Activated CD8-positive, alpha-beta T cell treated with anti-CD3 and anti-CD28 coated beads, Interleukin-2, amount 10 ng/mL, durations not matched to agents 7 days and 5 days (primary cell): ENCODE data around the gene ZMPSTE24. TPM values are rescaled to one million over a fixed set of nuclear protein-coding genes. Genes with fewer than 3 reads are reported as not detected.

Source experiments
- total RNA-seq, 2 experiments: library from RNA; stranded (reverse); gene quantifications; one replicate each; pipeline ENCODE4 v1.2.3, GENCODE V29; 2021

The ZMPSTE24 gene
- total RNA-seq, 2 experiments from 2014 or later, result 28.9 to 29.8 TPM

Other genes starting within 250 kb of the ZMPSTE24 start
- 100 to 1,000 TPM; 805 to 847 TPM for gene CAP1, start 217.5 kb upstream of the ZMPSTE24 start, total RNA-seq
- 10 to 100 TPM; 81.1 to 84.6 TPM for gene PPT1, start 161.0 kb upstream of the ZMPSTE24 start, total RNA-seq
- 10 to 100 TPM; 20.4 to 22.3 TPM for gene RLF, start 96.8 kb upstream of the ZMPSTE24 start, total RNA-seq
- gene TMCO2, start 10.3 kb upstream of the ZMPSTE24 start, total RNA-seq, result not detected
- gene COL9A2, start 59.0 kb downstream of the ZMPSTE24 start, total RNA-seq, result 1 to 10 TPM; 2.4 to 2.5 TPM
- 100 to 1,000 TPM; 106 to 107 TPM for gene SMAP2, start 115.5 kb downstream of the ZMPSTE24 start, total RNA-seq
- gene ZFP69B, start 192.2 kb downstream of the ZMPSTE24 start, total RNA-seq, result 1 to 10 TPM; 3.6 to 3.8 TPM
- 1 to 10 TPM; 2.2 to 2.7 TPM for gene ZFP69, start 219.1 kb downstream of the ZMPSTE24 start, total RNA-seq